Activated B cell treated with CpG ODN at 0.5 μM for 24 hours (primary cell): ENCODE data around the gene IL4. TPM values are rescaled to one million over a fixed set of nuclear protein-coding genes. Genes with fewer than 3 reads are reported as not detected.

Source experiments
- ATAC-seq: fragments of 200-7000 bp; cut with Tn5 transposase; one replicate; pipeline ENCODE4 v1.10.0; 2021; ENCODE audit warnings: low read depth, mild to moderate bottlenecking, moderate library complexity
- CTCF ChIA-PET: fragments of 350-600 bp; sonication (Branson Sonifier 250); formaldehyde crosslinking; loops from one replicate; lab custom pipeline; 2021; ENCODE audit warnings: antibody characterized with exemption; lab: Charles Lee
- POLR2A ChIA-PET: fragments of 350-600 bp; sonication (Branson Sonifier 250); formaldehyde crosslinking; loops from one replicate; lab custom pipeline; 2021; ENCODE audit warnings: antibody characterized with exemption; lab: Charles Lee
- DNase-seq: peaks from one replicate; pipeline ENCODE4 v3.0.0; 2022
- H3K27ac Mint-ChIP-seq: one replicate; pipeline ENCODE4 v1.8.0; 2020; ENCODE audit warnings: mixed read lengths
- H3K27me3 Mint-ChIP-seq: one replicate; pipeline ENCODE4 v1.8.0; 2021; ENCODE audit warnings: mixed read lengths
- H3K36me3 Mint-ChIP-seq: one replicate; pipeline ENCODE4 v1.8.0; 2021; ENCODE audit warnings: low read depth, mixed read lengths
- H3K4me1 Mint-ChIP-seq: one replicate; pipeline ENCODE4 v1.8.0; 2021; ENCODE audit warnings: mixed read lengths
- H3K4me3 Mint-ChIP-seq: one replicate; pipeline ENCODE4 v1.8.0; 2020; ENCODE audit warnings: mild to moderate bottlenecking, mixed read lengths
- H3K9me3 Mint-ChIP-seq: one replicate; pipeline ENCODE4 v1.8.0; 2020; ENCODE audit warnings: mixed read lengths
- intact Hi-C: fragments of 100-400 bp; cut with micrococcal nuclease; formaldehyde crosslinking; loops from one replicate; pipeline ENCODE4 v1.15.1; 2024
- total RNA-seq: library from RNA; stranded (reverse); gene quantifications from 2 replicates; pipeline ENCODE4 v1.2.3, GENCODE V29; 2022
- TF ChIP-seq, protein P1 (sequence below): fragments of 200-600 bp; IDR thresholded peaks from one replicate; pipeline ENCODE4 v1.8.0; 2022; ENCODE audit warnings: antibody characterized with exemption, mild to moderate bottlenecking

Gene IL4
- total RNA-seq, 1 donor from 2014 or later, result not detected

DNA sequence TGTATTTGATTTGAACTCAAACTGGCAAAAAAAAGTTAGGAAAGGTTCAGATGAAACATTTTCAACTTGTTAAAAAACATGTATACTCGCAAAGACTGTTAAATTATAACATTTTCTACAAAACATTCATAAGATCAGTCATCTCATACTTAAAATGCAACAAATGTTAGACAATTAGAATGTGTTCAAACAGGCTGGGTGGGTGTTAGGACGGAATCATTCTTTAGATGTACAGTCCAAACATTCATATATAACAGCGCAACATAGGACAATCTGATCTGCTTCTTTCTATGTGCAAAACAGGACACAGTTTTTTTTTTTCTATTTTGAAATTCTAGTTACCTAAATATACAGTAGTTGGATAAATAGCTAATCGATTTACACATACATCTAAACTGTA lies 22.2 kb downstream of the IL4 start:
- CTCF ChIA-PET, result no interaction called here
- Mint-ChIP-seq H3K4me1 (no peaks in the 10 kb centered on the region), H3K36me3 (peaks cover 44% of the 10 kb centered on the region), H3K4me3 (no peak overlapping the region), H3K9me3 (no peaks in the 10 kb centered on the region), H3K27ac (no peak overlapping the region), H3K27me3 (no peaks in the 10 kb centered on the region)
- TF ChIP-seq, protein P1, sequence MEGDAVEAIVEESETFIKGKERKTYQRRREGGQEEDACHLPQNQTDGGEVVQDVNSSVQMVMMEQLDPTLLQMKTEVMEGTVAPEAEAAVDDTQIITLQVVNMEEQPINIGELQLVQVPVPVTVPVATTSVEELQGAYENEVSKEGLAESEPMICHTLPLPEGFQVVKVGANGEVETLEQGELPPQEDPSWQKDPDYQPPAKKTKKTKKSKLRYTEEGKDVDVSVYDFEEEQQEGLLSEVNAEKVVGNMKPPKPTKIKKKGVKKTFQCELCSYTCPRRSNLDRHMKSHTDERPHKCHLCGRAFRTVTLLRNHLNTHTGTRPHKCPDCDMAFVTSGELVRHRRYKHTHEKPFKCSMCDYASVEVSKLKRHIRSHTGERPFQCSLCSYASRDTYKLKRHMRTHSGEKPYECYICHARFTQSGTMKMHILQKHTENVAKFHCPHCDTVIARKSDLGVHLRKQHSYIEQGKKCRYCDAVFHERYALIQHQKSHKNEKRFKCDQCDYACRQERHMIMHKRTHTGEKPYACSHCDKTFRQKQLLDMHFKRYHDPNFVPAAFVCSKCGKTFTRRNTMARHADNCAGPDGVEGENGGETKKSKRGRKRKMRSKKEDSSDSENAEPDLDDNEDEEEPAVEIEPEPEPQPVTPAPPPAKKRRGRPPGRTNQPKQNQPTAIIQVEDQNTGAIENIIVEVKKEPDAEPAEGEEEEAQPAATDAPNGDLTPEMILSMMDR, result no peak
- POLR2A ChIA-PET, result interaction anchor here (0.7 kb wide), 1 partner anchor 327 kb away, joined by 3 read pairs; no protein-coding TSS in a partner anchor
- no peak for ATAC-seq
- intact Hi-C loops, result no loop called here
- no peak for DNase-seq

GRCh38 chr5:132704875-132705274 lies 31.1 kb downstream of the IL4 start:
- TF ChIP-seq, protein P1, result no peak
- H3K36me3 Mint-ChIP-seq, result peaks cover 35% of the 10 kb centered on the region
- H3K9me3 Mint-ChIP-seq, result no peaks in the 10 kb centered on the region
- ChIA-PET POLR2A (no interaction called here), CTCF (no interaction called here)
- no peaks in the 10 kb centered on the region for H3K4me1 Mint-ChIP-seq
- H3K27me3 Mint-ChIP-seq, result no peaks in the 10 kb centered on the region
- ATAC-seq (no peak), DNase-seq (no peak)
- intact Hi-C loops, result no loop called here
- H3K27ac Mint-ChIP-seq, result no peak overlapping the region
- H3K4me3 Mint-ChIP-seq, result no peak overlapping the region

- H3K9me3 Mint-ChIP-seq, result no peaks in the 10 kb centered on the region
- no peak overlapping the region for H3K4me3 Mint-ChIP-seq
- no peak overlapping the region for H3K27ac Mint-ChIP-seq
- ChIA-PET CTCF (interaction anchor here (0.6 kb wide), 1 partner anchor 8 kb away, joined by 3 read pairs; no protein-coding TSS in a partner anchor), POLR2A (no interaction called here)
- DNase-seq, result no peak
- no peaks in the 10 kb centered on the region for H3K4me1 Mint-ChIP-seq
- ATAC-seq, result no peak
- TF ChIP-seq, protein P1, result no peak
- intact Hi-C loops, result no loop called here
- no peaks in the 10 kb centered on the region for H3K27me3 Mint-ChIP-seq
- H3K36me3 Mint-ChIP-seq, result peaks cover 15% of the 10 kb centered on the region
Measured at GRCh38 chr5:132708645-132709044, 34.9 kb downstream of the IL4 start.

DNA sequence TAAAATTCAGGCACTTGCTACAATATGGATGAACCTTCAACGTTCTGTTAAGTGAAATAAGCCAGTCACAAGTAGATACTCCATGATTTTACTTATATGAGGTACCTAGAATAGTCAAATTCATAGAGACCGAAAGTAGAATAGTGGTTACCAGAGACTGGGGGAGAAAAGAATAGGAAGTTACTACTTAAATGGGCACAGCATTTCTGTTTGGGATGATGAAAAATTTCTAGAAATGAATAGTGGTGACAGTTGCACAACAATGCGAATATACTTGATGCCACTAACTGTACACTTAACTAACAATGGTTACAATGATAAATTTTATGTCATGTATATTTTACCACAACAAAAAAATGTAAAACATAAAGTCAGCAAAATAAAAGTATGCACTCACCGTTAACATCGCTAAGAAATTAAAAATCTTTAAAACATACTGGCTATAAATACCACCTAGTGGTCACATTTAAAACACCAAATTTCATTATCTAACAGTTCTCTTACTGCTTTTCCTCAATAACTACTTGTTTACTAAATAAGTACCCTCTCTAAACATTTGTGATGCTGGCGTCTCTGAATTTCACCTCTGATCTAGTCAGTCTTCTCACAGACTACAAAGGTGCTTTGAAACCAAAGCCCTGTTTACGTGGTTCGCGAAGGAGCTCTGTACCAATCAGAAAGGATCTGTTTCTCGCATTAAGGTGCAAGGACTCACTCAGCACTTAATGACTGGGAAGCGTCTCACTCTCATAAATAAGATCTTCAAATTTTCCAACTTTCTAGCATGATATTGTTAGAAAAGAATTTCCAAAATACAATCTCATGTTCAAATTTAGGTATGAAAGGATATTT lies 40.9 kb downstream of the IL4 start:
- DNase-seq (no peak), ATAC-seq (no peak)
- H3K4me3 Mint-ChIP-seq, result no peak overlapping the region
- intact Hi-C loops, result loop anchor here (1.0 kb wide), 3 partner anchors 188 to 329 kb away; no protein-coding TSS in a partner anchor
- H3K4me1 Mint-ChIP-seq, result no peaks in the 10 kb centered on the region
- no peaks in the 10 kb centered on the region for H3K9me3 Mint-ChIP-seq
- POLR2A ChIA-PET, result no interaction called here
- CTCF ChIA-PET, result interaction anchor here (0.7 to 2.2 kb wide), 4 partner anchors 187 to 330 kb away, joined by 3 to 11 read pairs (median 4); no protein-coding TSS in a partner anchor
- TF ChIP-seq, protein P1, result no peak
- H3K27ac Mint-ChIP-seq, result no peak overlapping the region
- no peaks in the 10 kb centered on the region for H3K27me3 Mint-ChIP-seq
- peaks cover 18% of the 10 kb centered on the region for H3K36me3 Mint-ChIP-seq

DNA sequence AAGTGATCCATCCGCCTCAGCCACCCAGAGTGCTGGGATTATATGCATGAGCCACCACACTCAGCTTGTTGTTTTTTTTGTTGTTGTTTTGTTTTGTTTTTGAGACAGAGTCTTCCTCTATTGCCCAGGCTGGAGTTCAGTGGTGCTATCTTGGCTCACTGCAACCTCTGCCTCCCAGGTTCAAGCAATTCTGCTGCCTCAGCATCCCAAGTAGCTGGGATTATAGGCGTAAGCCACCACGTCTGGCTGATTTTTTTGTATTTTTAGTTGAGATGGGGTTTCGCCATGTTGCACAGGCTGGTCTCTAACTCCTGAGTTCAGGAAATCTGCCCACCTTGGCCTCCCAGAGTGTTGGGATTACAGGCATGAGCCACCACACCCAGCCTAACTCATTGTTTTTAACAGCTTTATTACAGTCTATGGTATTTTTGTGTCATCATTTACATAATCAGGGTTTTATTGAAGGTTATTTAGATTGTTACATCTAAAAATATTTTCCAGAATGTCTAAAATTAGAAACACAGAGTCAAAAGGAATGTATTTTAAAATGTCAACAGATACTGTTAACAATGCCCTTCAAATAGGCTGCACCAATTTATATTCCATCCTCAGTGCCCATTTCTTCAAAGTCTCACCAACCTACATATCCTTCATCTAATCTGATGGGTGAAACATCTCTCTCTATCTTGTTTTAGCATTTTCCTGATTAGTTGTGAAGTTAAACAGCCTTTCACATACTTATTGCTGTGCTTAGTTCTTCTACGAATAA lies 44.9 kb downstream of the IL4 start:
- Mint-ChIP-seq H3K36me3 (peaks cover 27% of the 10 kb centered on the region), H3K27me3 (no peaks in the 10 kb centered on the region), H3K4me1 (no peaks in the 10 kb centered on the region), H3K4me3 (no peak overlapping the region), H3K9me3 (no peaks in the 10 kb centered on the region), H3K27ac (no peak overlapping the region)
- DNase-seq, result no peak
- POLR2A ChIA-PET, result no interaction called here
- CTCF ChIA-PET, result no interaction called here
- TF ChIP-seq, protein P1, result no peak
- ATAC-seq, result no peak
- intact Hi-C loops, result no loop called here
